Esophagus squamous epithelium (tissue), 5 donors: ENCODE data around the gene CPNE4. TPM values are rescaled to one million over a fixed set of nuclear protein-coding genes. Genes with fewer than 3 reads are reported as not detected.

Experiments used
- DNase-seq: peaks from one replicate; lab custom pipeline; 2025; lab: John Stamatoyannopoulos, UW
- H3K27ac ChIP-seq, 4 donors: fragments of 200-600 bp; sonication (generic); one replicate each; pipeline ENCODE4 v1.5.1; 2016 to 2019; ENCODE audit warnings: mild to moderate bottlenecking in 1 of 4
- H3K27me3 ChIP-seq, 4 donors: fragments of 200-600 bp; sonication (generic); 1 replicate in 3 of 4; 2 replicates in 1 of 4; pipeline versions ENCODE4 v1.5.1 to v1.6.0; 2017 to 2021; ENCODE audit warnings: antibody characterized with exemption in 1 of 4
- H3K36me3 ChIP-seq, 3 donors: fragments of 200-600 bp; sonication (generic); one replicate each; pipeline ENCODE4 v1.5.1; 2016 to 2019
- H3K4me1 ChIP-seq, 3 donors: fragments of 200-600 bp; sonication (generic); one replicate each; pipeline ENCODE4 v1.5.1; 2017 to 2019
- H3K4me3 ChIP-seq, 4 donors: fragments of 200-600 bp; sonication (generic); 1 replicate in 3 of 4; 2 replicates in 1 of 4; pipeline ENCODE4 v1.5.1; 2016 to 2019; ENCODE audit warnings: mild to moderate bottlenecking in 2 of 4, moderate library complexity in 1 of 4
- H3K9me3 ChIP-seq, 3 donors: fragments of 200-600 bp; sonication (generic); one replicate each; pipeline ENCODE4 v1.5.1; 2016 to 2019
- POLR2A ChIP-seq, 4 donors: fragments of 450-650 bp; IDR thresholded peaks; one replicate each; pipeline ENCODE4 v1.6.1; 2017; ENCODE audit warnings: antibody characterized with exemption in 4 of 4, mild to moderate bottlenecking in 4 of 4, moderate library complexity in 3 of 4
- WGBS, 2 donors: methylation state at CpG; one replicate each; pipeline ENCODE4 v1.1.5; 2018; 5-methylcytosine and 5-hydroxymethylcytosine counted together
- intact Hi-C: fragments of 100-400 bp; cut with DNase I; formaldehyde crosslinking; loops from one replicate; pipeline ENCODE4 v1.15.0; 2022
- total RNA-seq, 4 donors: library from RNA; depleted of rRNA; stranded (reverse); fragments of >200 nt; gene quantifications; one replicate each; pipeline ENCODE4 v1.1.0, GENCODE V29; 2016
- TF ChIP-seq, protein P1 (sequence below), 6 experiments: fragments of 450-650 bp in 4 of 6; fragments of 200-600 bp in 2 of 6; sonication (generic) in 2 of 6; IDR thresholded peaks; one replicate each; pipeline ENCODE4 v1.5.1; 2016 to 2019; ENCODE audit warnings: antibody characterized with exemption in 6 of 6, mild to moderate bottlenecking in 4 of 6, moderate library complexity in 4 of 6
- donor health status: DM: yes; HTN: yes; CAD: no.

The CPNE4 gene
- total RNA-seq, 4 donors from 2014 or later, result 0.19 TPM; not detected in 3

DNA sequence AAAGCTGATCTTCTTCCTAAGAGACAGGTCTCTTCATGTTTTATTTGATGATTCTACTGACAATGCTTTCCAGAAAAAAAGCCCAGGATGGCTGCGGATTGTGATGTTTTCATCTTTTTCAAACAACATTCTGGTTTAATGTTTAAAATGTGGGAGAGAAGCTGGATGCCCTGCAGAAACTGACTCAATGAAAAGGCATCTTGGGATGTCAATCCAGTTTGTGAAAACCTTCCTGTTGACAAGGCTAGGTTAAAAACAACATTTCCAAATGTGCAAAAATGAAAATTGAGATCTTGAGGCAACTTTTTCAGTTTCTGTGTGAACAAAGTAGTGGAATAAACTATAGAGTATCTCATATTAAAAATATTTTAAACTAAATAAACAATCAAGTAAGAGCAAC is 376.0 kb downstream of the CPNE4 start:
- H3K4me1 ChIP-seq, result no peaks in the 10 kb centered on the region
- WGBS, 2 donors, result 6 to 59% methylated on average over 1 of the region's 1 CpG
- DNase-seq, result no peak

DNA sequence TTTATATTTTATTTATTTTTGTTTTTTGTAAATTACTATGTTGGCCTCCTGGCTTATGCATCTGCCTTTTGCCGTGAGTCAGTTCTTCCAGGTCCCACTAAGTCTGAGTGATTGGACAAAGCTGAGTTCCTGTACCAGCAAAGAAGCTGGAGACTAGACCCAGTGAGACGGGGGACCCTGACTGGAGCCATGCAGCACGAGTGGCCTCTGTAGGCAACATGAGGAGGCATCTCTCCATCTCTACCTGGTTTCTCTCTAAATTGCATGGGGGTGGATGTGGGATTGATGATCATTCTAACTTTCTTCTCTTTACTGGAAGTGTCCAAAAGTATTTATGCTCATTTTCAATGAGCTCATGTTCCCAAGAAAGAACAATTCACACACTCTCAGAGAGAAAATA is 376.7 kb downstream of the CPNE4 start:
- no peak for TF ChIP-seq POLR2A (IDR thresholded peaks at IDR 0.05)
- TF ChIP-seq, protein P1, sequence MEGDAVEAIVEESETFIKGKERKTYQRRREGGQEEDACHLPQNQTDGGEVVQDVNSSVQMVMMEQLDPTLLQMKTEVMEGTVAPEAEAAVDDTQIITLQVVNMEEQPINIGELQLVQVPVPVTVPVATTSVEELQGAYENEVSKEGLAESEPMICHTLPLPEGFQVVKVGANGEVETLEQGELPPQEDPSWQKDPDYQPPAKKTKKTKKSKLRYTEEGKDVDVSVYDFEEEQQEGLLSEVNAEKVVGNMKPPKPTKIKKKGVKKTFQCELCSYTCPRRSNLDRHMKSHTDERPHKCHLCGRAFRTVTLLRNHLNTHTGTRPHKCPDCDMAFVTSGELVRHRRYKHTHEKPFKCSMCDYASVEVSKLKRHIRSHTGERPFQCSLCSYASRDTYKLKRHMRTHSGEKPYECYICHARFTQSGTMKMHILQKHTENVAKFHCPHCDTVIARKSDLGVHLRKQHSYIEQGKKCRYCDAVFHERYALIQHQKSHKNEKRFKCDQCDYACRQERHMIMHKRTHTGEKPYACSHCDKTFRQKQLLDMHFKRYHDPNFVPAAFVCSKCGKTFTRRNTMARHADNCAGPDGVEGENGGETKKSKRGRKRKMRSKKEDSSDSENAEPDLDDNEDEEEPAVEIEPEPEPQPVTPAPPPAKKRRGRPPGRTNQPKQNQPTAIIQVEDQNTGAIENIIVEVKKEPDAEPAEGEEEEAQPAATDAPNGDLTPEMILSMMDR (IDR thresholded peaks at IDR 0.05), result no peak
- Histone ChIP-seq H3K4me1 (no peaks in the 10 kb centered on the region), H3K27me3 (no peaks in the 10 kb centered on the region), H3K27ac (no peak overlapping the region), H3K4me3 (no peak overlapping the region), H3K9me3 (no peaks in the 10 kb centered on the region), H3K36me3 (no peaks in the 10 kb centered on the region)
- intact Hi-C loops, result no loop called here
- DNase-seq, result no peak
- 77 to 81% methylated on average over 3 of the region's 3 CpGs for WGBS, 2 donors

More for the DNA sequence above, 376.0 kb downstream of the CPNE4 start:
- H3K9me3 ChIP-seq, result no peaks in the 10 kb centered on the region
- H3K27me3 ChIP-seq, result no peaks in the 10 kb centered on the region
- H3K27ac ChIP-seq, result no peak overlapping the region
- TF ChIP-seq, protein P1 (IDR thresholded peaks at IDR 0.05), result no peak
- TF ChIP-seq POLR2A (IDR thresholded peaks at IDR 0.05), result no peak
- H3K36me3 ChIP-seq, result no peaks in the 10 kb centered on the region
- intact Hi-C loops, result no loop called here
- no peak overlapping the region for H3K4me3 ChIP-seq

DNA sequence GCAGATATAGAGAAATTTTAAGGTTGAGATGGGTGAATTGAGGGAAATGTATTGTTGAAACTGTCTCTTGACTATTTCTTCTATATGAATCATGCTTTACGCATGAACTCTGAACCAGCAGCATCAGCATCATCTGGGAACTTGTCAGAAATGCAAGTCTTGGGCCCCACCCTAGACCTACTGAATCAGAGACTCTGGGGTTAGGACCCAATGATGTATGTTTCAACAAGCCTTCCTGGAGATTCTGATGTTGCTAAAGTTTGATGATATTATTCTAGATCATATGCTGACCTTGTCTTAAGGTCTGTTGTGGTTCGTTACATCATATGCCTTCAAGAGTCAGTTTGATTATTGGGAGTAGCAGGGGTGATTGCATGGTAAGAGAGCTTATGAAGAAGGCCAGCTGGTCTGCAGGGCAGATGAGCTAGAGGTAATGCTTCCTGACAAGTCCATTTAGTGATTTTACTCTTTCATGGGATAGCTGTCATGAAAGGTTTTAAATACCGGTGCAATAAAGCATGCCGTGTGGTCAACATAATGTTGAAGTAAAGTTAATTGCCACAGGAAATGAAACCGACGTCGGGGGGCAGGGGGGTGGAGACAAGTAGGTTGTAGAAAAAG is 379.6 kb downstream of the CPNE4 start:
- intact Hi-C loops, result no loop called here
- Histone ChIP-seq H3K4me1 (no peaks in the 10 kb centered on the region), H3K27me3 (no peaks in the 10 kb centered on the region), H3K9me3 (no peaks in the 10 kb centered on the region), H3K36me3 (no peaks in the 10 kb centered on the region), H3K27ac (no peak overlapping the region), H3K4me3 (no peak overlapping the region)
- TF ChIP-seq, protein P1 (IDR thresholded peaks at IDR 0.05), result no peak
- TF ChIP-seq POLR2A (IDR thresholded peaks at IDR 0.05), result no peak
- no peak for DNase-seq
- 59 to 76% methylated on average over 7 of the region's 7 CpGs for WGBS, 2 donors

DNA sequence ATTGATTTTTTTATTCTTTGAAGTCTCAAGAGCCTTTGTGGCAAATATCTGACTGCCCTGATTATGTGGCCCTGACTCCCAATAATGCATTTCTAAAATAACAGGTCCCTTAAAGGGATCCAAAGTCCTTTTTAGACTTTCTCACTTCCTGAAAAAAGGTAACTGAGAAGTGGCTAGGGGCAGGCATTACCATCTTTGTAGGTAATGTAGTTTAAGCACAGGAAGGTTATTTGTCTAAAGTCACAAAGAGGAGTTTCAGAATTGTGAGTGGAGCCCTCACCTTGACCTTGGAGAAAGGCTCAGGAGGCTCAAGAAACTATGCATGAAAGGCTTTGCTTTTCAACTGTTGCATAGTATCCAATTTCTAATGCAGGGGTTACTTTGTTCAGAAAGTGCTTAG is 389.2 kb downstream of the CPNE4 start:
- Histone ChIP-seq H3K27ac (no peak overlapping the region), H3K27me3 (no peaks in the 10 kb centered on the region), H3K4me3 (no peak overlapping the region), H3K9me3 (no peaks in the 10 kb centered on the region), H3K4me1 (no peaks in the 10 kb centered on the region), H3K36me3 (no peaks in the 10 kb centered on the region)
- no peak for DNase-seq
- no peak for TF ChIP-seq POLR2A (IDR thresholded peaks at IDR 0.05)
- TF ChIP-seq, protein P1 (IDR thresholded peaks at IDR 0.05), result no peak
- intact Hi-C loops, result no loop called here

DNA sequence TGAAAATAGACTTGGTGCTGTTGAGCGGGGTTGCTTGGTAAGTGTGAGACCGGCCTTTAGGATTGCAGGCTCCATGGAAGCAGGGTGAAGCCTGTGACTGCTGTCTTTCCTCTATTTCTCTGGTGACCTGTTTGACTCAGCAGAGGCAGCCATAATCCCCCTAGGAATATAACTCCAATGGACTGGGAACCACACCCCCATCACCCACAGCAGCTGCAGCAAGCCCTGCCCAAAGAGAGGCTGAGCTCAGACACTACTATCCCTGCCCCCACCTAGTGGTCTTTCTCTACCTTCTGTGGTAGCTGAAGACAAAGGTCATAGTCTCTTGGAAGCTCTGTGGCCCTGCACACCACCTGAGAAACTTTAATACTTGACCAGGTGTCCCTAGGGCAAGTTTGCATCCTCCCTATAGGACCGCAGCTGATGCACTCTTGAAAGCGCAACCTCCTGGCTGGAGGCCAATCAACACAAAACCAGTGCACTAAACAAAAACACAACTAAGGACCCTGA is 398.5 kb downstream of the CPNE4 start:
- no peak for DNase-seq
- H3K9me3 ChIP-seq, result no peaks in the 10 kb centered on the region
- no peaks in the 10 kb centered on the region for H3K36me3 ChIP-seq
- intact Hi-C loops, result no loop called here
- WGBS, 2 donors, result 79 to 100% methylated on average over 2 to 4 of the region's 4 CpGs
- H3K27ac ChIP-seq, result no peak overlapping the region
- H3K4me3 ChIP-seq, result no peak overlapping the region
- no peaks in the 10 kb centered on the region for H3K27me3 ChIP-seq
- no peaks in the 10 kb centered on the region for H3K4me1 ChIP-seq
- TF ChIP-seq, protein P1 (IDR thresholded peaks at IDR 0.05), result no peak
- TF ChIP-seq POLR2A (IDR thresholded peaks at IDR 0.05), result no peak
